DMS79 (cell line): Measurements from ENCODE around the gene OR4D10.

Experiments used
- DNase-seq: peaks from one replicate; lab custom pipeline; 2025; lab: John Stamatoyannopoulos, UW

OR4D10 gene

GRCh38 chr11:59528711-59529110, 55.6 kb downstream of the OR4D10 start:
- no peak for DNase-seq
